Activated T-cell treated with anti-CD3 and anti-CD28 coated beads, Interleukin-2, amount 50 U/mL, for 24 hours (primary cell): Measurements from ENCODE around the gene KLHDC8A.

Experiments used
- DNase-seq: peaks from one replicate; pipeline ENCODE4 v3.0.0-alpha.2; 2020
- H3K27ac Mint-ChIP-seq: 2 replicates; pipeline ENCODE4 v1.8.0; 2020; ENCODE audit warnings: mild to moderate bottlenecking, mixed read lengths
- H3K27me3 Mint-ChIP-seq: 2 replicates; pipeline ENCODE4 v1.8.0; 2020; ENCODE audit warnings: mixed read lengths
- H3K36me3 Mint-ChIP-seq: 2 replicates; pipeline ENCODE4 v1.8.0; 2020; ENCODE audit warnings: low read depth, mixed read lengths
- H3K4me1 Mint-ChIP-seq: 2 replicates; pipeline ENCODE4 v1.8.0; 2020; ENCODE audit warnings: low read depth, mixed read lengths
- H3K4me3 Mint-ChIP-seq: 2 replicates; pipeline ENCODE4 v1.8.0; 2020; ENCODE audit warnings: mild to moderate bottlenecking, moderate library complexity, mixed read lengths
- H3K9me3 Mint-ChIP-seq: 2 replicates; pipeline ENCODE4 v1.8.0; 2020; ENCODE audit warnings: mixed read lengths

Gene KLHDC8A

DNA sequence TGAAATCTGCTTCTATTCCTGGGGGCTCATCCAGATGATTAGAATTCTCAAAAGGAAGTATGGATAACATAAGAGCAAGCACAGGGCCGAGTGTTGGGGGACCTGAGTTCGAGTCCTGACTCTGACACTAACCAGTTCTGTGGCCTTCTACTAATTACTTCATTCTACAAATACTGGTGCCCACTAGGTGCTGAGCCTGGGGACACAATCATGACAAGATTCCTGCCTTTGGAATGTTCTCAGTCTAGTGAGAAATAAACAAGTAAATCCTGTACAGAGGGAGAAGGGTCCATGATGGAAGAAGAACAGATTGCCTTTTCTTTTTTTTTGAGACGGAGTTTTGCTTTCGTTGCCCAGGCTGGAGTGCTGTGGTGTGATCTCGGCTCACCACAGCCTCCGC lies 32.9 kb downstream of the KLHDC8A start:
- Mint-ChIP-seq H3K9me3 (no peaks in the 10 kb centered on the region), H3K4me3 (no peak overlapping the region), H3K36me3 (peaks cover 5% of the 10 kb centered on the region), H3K4me1 (peaks cover 45% of the 10 kb centered on the region), H3K27ac (no peak overlapping the region), H3K27me3 (no peaks in the 10 kb centered on the region)
- no peak for DNase-seq

DNA sequence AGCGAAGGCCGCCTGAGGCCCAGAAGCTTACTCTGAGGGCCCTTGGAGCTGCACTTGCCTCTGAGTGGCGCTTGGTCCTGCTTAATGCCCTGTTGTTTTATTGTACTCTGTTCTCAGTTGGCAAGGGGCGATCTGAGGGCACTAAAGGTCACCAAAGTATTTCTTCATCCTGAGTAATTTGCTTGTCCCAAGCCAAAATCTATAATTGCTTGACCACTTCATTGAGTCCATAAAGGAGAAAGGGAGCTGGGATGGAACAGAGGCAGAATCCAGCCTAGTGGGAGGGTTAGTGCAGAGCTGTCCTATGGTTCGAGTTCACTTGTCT lies 34.8 kb downstream of the KLHDC8A start:
- no peaks in the 10 kb centered on the region for H3K27me3 Mint-ChIP-seq
- H3K36me3 Mint-ChIP-seq: peaks cover 5% of the 10 kb centered on the region
- H3K4me3 Mint-ChIP-seq: peak overlapping the region; percentile 91
- DNase-seq: no peak
- H3K9me3 Mint-ChIP-seq: no peaks in the 10 kb centered on the region
- H3K4me1 Mint-ChIP-seq: peaks cover 64% of the 10 kb centered on the region
- no peak overlapping the region for H3K27ac Mint-ChIP-seq

DNA sequence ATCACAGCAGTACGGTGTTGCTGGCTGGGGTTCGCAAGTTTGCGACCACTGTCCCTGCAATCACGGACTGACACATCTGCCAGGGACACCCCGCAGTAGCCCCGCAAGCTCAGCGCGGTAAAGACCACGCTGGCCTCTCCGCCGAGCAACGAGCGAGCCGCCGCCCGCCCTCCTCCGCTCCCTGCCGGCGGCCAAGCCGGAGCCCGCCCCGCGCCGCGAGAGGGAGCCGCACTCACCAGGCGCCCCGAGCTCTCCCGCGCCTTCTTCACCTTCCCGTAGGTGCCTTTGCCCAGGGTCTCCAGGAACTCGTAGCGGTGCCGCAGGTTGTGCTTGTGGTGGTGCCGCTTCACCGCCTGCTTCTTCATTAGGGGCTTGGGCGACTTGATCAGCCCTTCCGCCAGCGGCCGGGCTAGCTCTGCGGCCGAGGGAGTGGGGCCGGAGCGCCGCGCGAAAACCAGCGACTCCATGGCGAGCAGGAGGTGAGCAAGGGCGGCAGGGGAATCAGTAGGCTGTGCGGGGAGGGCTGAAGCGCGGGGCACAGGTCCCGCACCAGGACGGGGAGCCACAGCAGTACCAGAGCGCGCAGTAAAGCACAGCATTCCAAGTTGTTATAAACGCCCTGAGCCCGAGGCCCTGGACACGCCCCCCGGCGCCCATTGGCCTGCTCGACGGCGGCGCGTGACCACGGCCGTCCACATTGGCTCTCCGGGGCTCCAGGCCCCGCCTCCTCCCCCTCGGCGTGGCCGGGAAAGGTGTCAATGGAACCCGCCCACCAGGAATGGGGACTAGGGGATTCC lies 35.4 kb downstream of the KLHDC8A start, which contains the start of gene NUAK2:
NUAK2 (minus strand) TSS at position 584 of the 797 bp plus-strand sequence; CDS start at position 467, 117 bp downstream.
- Mint-ChIP-seq H3K27ac (peak within 1 kb of the TSS; percentile 83), H3K9me3 (no peaks in the 10 kb centered on the region)

DNA sequence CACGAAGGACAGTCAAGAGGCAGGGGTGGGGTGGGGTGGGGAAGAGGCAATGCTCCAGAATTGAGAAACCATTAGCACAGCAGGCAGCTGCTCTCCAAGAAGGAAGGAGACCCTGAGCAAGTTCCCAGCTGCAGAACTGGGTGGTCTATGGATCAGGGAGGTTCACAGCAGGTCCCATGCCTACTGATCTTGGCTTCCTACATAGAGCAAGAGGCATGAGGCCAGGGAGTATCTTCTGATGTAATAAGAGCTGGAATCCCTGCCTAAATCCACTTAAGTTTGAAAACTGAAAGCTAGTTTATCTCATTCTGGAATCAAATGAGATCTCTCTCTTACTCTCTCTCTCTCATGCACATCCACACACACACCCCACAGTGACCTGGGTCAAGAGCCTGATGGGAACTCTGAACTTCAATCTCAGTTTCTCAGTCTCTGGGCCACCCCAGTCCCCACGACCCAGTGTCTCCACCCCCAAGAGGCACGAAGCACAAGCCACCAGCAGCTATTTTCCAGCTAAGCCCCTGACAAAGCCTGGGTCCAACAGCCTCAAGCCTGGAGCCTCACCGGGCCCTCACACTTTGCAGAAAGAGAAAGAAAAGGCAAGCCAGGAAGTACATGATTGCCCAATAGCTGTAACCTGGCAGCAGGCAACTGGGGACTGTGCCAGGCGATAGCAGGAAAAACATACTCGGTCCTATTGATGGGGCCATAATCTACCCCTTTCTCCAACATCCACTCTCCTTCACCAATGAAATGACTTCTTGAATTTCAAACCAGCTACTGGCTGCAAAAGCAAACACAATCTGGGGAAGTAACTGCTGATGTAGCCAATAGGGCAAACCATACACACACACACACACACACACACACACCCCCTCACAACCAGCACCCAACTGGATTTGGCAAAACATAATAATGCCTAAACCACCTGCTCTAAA lies 37.4 kb downstream of the KLHDC8A start:
- DNase-seq: peak; percentile 54

More for the DNA sequence above, 35.4 kb downstream of the KLHDC8A start, which contains the start of gene NUAK2:
- DNase-seq: peak; percentile 89
- H3K4me1 Mint-ChIP-seq: peaks cover 70% of the 10 kb centered on the region
- peak within 1 kb of the TSS; percentile 91 for H3K4me3 Mint-ChIP-seq
- peaks cover 5% of the 10 kb centered on the region for H3K36me3 Mint-ChIP-seq
- H3K27me3 Mint-ChIP-seq: no peaks in the 10 kb centered on the region

DNA sequence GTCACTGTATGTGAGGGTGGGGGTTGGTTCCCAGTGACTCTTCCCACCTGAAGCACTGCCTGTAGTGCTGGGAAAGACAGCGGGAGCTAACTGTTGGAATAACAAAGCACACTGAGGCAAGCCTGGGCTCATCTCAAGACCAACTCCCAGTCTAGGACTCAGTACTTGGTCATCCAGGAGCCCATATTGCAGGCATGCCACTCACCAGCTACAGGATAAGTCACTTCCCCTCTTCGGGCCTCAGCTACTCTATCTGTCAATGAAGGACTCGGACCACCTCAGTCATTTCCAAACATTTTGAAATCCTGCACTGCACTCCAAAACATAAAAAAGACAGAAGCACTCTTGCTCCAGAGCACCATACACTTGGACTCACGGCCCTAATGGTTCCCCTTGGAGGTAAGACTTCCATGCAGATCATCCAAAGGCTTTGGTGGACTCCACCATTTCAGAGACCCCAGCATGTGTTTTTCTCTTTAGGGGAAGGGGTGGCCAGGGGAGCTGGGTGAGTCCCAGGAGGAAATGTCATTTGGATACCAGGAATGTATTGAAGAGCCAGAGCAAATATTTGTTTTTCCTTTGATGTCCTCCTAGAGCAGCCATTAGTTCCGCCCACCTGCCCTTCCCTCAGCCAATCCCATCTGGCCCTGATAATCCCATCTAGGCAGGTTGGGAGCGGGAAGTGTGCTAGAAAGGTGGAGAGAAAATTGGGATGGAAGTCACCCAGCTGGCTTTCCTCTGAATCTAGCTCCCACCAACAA lies 38.3 kb downstream of the KLHDC8A start:
- peak overlapping the region; percentile 48 for H3K4me3 Mint-ChIP-seq
- no peak for DNase-seq
- H3K4me1 Mint-ChIP-seq: peaks cover 81% of the 10 kb centered on the region
- no peaks in the 10 kb centered on the region for H3K9me3 Mint-ChIP-seq
- peaks cover 5% of the 10 kb centered on the region for H3K36me3 Mint-ChIP-seq
- peak overlapping the region; percentile 73 for H3K27ac Mint-ChIP-seq
- no peaks in the 10 kb centered on the region for H3K27me3 Mint-ChIP-seq

More for the DNA sequence above, 37.4 kb downstream of the KLHDC8A start:
- Mint-ChIP-seq H3K36me3 (peaks cover 5% of the 10 kb centered on the region), H3K27ac (peak overlapping the region; percentile 83), H3K27me3 (no peaks in the 10 kb centered on the region), H3K4me1 (peaks cover 75% of the 10 kb centered on the region), H3K9me3 (no peaks in the 10 kb centered on the region), H3K4me3 (peak overlapping the region; percentile 91)

DNA sequence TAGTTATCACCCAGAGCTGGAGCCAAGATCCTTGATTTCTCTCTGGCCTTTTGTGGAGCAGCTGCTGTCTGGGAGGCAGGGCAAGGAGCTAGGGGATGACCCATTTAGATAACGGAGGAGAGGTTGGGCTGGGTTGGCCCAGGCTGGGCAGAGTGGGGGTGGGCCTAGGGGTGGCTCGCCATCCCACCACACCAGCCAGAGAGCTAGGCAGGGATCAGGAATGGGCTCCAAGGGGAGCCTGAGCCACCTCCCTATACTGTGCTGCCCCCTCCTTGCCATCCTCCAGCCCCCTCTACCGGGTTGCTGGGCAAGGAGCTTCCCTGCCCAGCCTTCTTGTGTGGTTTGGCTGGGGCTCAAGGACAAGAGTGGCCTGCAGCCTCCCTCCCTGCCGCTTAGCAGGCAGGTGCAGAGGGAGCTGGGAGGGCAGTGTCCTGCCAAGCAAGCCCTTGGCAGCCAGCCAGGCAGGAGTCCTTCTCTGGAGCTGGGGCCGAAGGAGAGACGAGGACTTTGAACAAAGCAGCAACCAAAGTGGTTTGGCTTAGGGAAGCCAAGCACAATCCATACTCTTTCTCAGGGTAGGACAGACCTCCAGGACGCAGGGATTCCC lies 39.3 kb downstream of the KLHDC8A start:
- no peak for DNase-seq
- Mint-ChIP-seq H3K4me3 (no peak overlapping the region), H3K27me3 (no peaks in the 10 kb centered on the region), H3K9me3 (no peaks in the 10 kb centered on the region), H3K27ac (peak overlapping the region; percentile 70), H3K4me1 (peaks cover 91% of the 10 kb centered on the region), H3K36me3 (peaks cover 5% of the 10 kb centered on the region)

DNA sequence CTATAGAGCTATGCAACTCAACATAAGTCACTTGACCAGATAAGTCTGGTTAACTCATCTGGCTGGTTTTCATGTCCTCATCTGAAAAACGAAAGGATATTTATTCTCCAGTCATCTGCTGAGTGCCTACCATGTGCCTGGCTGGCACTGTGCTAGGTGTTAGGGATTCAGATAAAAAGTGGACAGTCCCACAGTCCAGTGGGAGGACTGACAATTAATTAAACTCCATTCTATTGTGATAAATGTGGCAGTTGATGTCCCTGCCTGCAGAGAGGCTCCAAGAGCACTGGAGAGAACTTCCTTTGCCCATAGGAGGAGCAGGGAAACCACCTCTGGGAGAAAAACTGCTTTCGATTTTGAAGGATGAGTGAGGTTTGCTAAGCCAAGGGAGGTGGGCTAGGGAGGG lies 40.6 kb downstream of the KLHDC8A start:
- Mint-ChIP-seq H3K9me3 (no peaks in the 10 kb centered on the region), H3K27me3 (no peaks in the 10 kb centered on the region), H3K36me3 (peaks cover 5% of the 10 kb centered on the region), H3K27ac (peak overlapping the region; percentile 88), H3K4me3 (peak overlapping the region; percentile 54), H3K4me1 (peaks cover 96% of the 10 kb centered on the region)
- no peak for DNase-seq

DNA sequence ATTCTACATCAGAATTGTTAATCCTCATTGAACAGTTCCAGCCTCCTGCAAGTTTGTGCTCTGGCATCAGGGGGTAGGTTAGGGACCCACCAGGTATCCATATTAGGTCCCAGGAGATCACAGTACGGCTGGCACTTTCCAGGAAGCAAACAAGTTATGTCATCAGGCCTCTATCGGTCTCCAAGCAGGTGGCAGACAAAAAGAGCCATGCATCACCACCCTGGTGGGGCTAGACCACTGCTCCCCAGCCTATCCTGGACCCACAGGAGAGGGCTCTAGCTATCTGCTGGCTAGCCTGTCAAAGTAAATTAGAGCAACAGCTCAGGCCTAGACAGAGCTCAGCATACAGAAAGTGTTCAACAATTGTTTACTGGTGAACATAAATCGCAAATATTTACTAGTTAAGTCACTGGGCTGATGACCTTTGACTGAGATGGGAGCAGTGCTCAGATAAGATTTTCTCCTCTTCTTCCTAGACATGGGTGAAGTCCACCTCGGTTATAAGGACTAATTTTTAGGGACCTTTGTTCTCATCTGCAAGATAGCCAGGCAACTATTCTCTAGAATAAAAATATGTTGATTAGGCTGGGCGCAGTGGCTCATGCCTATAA lies 41.6 kb downstream of the KLHDC8A start:
- Mint-ChIP-seq H3K4me3 (peak overlapping the region; percentile 35), H3K4me1 (peaks cover 97% of the 10 kb centered on the region), H3K9me3 (no peaks in the 10 kb centered on the region), H3K27ac (peak overlapping the region; percentile 95), H3K36me3 (peaks cover 7% of the 10 kb centered on the region), H3K27me3 (no peaks in the 10 kb centered on the region)
- DNase-seq: no peak

DNA sequence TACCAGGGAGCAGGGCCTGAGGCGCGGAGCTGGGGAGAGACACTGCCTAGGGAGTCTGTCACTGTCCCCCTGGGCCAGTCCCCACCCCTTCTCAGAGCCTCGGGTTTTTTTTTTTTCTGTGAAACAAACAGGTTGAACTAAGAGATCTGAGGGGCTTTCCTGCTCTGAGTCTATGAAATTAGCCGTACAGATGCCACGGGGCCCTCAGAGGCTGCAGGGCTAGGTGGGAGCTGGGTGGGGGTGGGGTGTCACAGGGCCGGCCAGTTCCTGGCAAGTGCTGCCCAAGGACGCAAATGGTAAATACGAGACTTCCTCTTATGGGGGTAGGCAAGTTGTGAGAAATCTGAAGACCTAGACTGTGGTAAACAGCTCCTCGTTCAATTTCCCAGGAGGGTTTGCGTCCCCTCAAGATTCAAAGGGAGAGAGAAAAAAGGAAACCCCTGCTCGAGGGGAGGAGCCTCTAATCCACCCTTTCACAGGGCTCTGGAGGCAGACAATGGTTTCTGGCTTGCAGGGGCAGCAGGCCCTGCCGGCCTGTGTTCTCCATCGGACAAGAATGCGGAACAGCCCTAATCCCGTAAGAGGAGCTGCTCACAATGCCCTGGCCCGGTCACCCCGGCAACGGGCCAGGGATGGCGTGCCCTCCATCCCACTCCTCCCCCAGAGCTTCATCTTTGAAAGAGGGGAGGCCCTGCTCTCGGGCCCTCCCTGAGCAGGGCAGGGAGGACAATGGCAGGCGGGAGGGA lies 43.0 kb downstream of the KLHDC8A start:
- Mint-ChIP-seq H3K4me3 (peak overlapping the region; percentile 81), H3K27me3 (no peaks in the 10 kb centered on the region), H3K9me3 (no peaks in the 10 kb centered on the region), H3K27ac (peak overlapping the region; percentile 95), H3K36me3 (peaks cover 16% of the 10 kb centered on the region), H3K4me1 (peaks cover 89% of the 10 kb centered on the region)
- peak; percentile 66 for DNase-seq

DNA sequence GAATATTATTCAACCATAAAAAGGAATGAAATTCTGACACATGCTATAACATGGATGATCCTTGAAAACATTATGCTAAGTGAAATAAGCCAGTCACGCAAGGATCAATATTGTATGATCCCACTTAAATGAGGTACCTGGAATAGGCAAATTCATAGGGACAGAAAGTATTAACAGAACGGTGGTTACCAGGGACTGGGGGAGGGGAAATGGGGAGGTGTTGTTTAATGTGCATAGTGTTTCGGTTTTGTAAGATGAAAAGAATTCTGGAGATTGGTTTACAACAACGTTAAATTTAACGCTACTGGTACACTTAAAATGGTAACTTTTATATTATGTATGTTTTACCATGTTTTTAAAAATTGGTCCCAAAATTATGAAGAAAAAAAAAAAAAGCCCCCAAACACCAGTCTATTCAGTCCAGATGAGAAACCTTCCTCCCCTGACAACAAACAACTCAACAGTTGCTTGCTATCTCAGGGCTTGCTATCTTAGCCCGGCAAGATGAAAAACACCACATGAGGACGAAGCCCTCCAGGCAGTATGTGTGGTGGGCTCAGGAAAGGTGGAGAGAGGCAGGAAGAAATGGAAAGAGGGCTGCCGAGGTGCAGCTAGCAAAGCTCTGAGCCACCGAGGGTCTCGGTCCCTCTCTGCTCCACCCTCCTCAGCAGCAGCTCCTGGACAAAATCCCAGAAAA lies 43.7 kb downstream of the KLHDC8A start:
- Mint-ChIP-seq H3K9me3 (no peaks in the 10 kb centered on the region), H3K27ac (peak overlapping the region; percentile 95), H3K4me3 (peak overlapping the region; percentile 81), H3K27me3 (no peaks in the 10 kb centered on the region), H3K36me3 (peaks cover 23% of the 10 kb centered on the region), H3K4me1 (peaks cover 87% of the 10 kb centered on the region)
- DNase-seq: no peak

DNA sequence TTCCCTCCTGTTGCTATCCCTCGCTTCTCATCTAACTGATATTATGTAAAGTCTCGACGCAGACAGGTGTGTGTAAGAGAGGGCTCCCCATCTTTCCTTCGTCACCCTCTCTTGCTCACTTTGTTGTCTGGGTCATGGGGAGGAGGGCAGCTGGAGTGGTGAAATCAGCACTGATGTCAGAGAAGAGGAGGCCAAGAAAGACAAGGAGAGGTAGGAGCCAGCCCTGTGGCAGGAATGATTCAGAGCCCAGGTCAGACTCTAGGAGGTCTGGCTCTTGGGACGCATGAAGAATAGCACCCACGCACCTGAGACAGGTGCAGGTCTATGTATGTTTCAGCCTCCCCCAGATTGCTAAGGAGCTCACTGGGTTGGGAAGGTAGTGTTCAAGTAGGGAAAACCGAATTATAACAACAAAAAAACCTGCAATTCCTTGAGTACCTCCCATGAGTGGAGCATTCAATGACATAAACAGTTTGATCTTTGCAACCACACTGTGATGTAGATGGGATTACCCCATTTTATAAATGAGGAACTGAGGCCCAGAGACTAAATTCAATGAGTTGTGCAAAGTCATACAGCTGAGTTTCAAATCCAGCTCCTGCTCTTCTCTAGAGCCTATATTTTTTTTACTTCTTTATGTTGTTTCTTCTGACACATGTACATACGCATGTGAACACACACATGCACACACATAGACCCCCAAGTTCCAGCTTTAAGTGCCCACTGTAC lies 45.6 kb downstream of the KLHDC8A start:
- Mint-ChIP-seq H3K27ac (peak overlapping the region; percentile 23), H3K4me1 (peaks cover 82% of the 10 kb centered on the region), H3K36me3 (peaks cover 41% of the 10 kb centered on the region), H3K4me3 (no peak overlapping the region), H3K9me3 (no peaks in the 10 kb centered on the region), H3K27me3 (no peaks in the 10 kb centered on the region)
- DNase-seq: no peak

DNA sequence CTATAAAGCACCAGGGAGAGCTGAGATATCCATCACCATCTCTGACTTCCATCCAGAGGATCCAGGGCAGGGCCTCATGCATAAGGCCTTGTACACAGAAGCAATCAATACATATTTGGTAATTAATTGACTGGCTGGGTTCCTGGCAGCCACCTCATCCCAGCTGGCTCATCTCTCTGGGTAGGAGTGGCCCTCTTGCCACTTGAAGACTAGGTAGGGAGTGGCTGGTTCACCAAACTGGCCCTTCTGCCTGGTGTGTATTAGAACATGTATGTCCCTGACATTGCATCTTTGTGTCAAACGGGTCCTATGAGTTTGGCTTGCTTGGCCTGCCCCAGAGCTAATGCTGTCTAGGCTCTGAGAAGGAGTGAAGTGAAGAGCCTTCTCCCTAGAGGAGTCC lies 47.0 kb downstream of the KLHDC8A start:
- DNase-seq: no peak
- Mint-ChIP-seq H3K9me3 (no peaks in the 10 kb centered on the region), H3K27ac (peak overlapping the region; percentile 57), H3K4me1 (peaks cover 80% of the 10 kb centered on the region), H3K36me3 (peaks cover 53% of the 10 kb centered on the region), H3K4me3 (no peak overlapping the region), H3K27me3 (no peaks in the 10 kb centered on the region)
